HepG2 (cell line): Measurements from ENCODE around the gene STK32C. TPM values are rescaled to one million over a fixed set of nuclear protein-coding genes. Genes with fewer than 3 reads are reported as not detected.

Experiments used
- ATAC-seq: fragments of 200-7000 bp; cut with Tn5 transposase; 3 replicates; pipeline ENCODE4 v1.9.1; 2020; ENCODE audit warnings: mild to moderate bottlenecking, moderate library complexity
- BruUV-seq: library from RNA; stranded (reverse); fragments of 400-500 nt; replicated peaks from 2 replicates; lab custom pipeline; 2021; lab: Mats Ljungman, UMichigan
- CTCF ChIA-PET: fragments of 300-600 bp; formaldehyde crosslinking; extraction: SDS; loops from one replicate; lab custom pipeline; 2021; ENCODE audit warnings: low total read pairs, inconsistent platforms, low intra/inter-chr PET ratio; lab: Yijun Ruan, JAX
- POLR2A ChIA-PET: fragments of 350-600 bp; sonication (Branson Sonifier 250); formaldehyde crosslinking; loops from one replicate; lab custom pipeline; 2020; ENCODE audit warnings: antibody characterized with exemption, inconsistent platforms; lab: Yijun Ruan, JAX
- DNase-seq: peaks from one replicate; pipeline ENCODE4 v3.0.0-alpha.2; 2015; ENCODE audit warnings: low spot score
- FAIRE-seq: peaks from 3 replicates; lab custom pipeline; 2011; peaks lifted over from hg19 to GRCh38; lab: Jason Lieb, UNC
- H2AFZ ChIP-seq: one replicate; pipeline ENCODE4 v1.6.1; 2011; ENCODE audit warnings: low read length, inconsistent platforms
- H3K27ac ChIP-seq: fragments of 300-600 bp; 3 replicates; pipeline ENCODE4 v1.8.0; 2011; ENCODE audit warnings: mixed run types, mild to moderate bottlenecking, mixed read lengths, low read length, inconsistent platforms; ENCODE audit not compliant: insufficient read depth; ENCODE audit errors: extremely low read length
- H3K27me3 ChIP-seq, 2 experiments: fragments of 200-600 bp in 1 of 2; 2 replicates in 1 of 2; 3 replicates in 1 of 2; pipeline versions ENCODE4 v1.6.0 to v1.8.0; 2011; ENCODE audit warnings: low read length in 2 of 2, mild to moderate bottlenecking in 2 of 2, moderate library complexity in 2 of 2, inconsistent platforms in 1 of 2; ENCODE audit not compliant: insufficient read depth in 2 of 2, control insufficient read depth in 1 of 2
- H3K36me3 ChIP-seq, 2 experiments: fragments of 200-600 bp in 1 of 2; replicated peaks in 1 of 2; 2 replicates in 1 of 2; 3 replicates in 1 of 2; pipeline versions ENCODE4 v1.5.1 to v1.8.0; 2011; ENCODE audit warnings: low read length in 2 of 2, inconsistent platforms in 1 of 2; ENCODE audit not compliant: insufficient read depth in 2 of 2, control insufficient read depth in 1 of 2
- H3K4me1 ChIP-seq: 2 replicates; pipeline ENCODE4 v1.5.1; 2012; ENCODE audit warnings: low read length, inconsistent platforms; ENCODE audit not compliant: insufficient read depth
- H3K4me2 ChIP-seq: 2 replicates; pipeline ENCODE4 v1.6.0; 2011; ENCODE audit warnings: low read depth, low read length, inconsistent platforms
- H3K4me3 ChIP-seq, 3 experiments: fragments of 200-600 bp in 1 of 3; sonication (generic), shearing (Covaris generic) in 1 of 3; replicated peaks in 1 of 3; 2 replicates each; pipeline ENCODE4 v1.5.1; 2011 to 2016; ENCODE audit warnings: low read length in 3 of 3, inconsistent platforms in 2 of 3, low read depth in 2 of 3, mild to moderate bottlenecking in 2 of 3, control low read depth in 1 of 3, mixed read lengths in 1 of 3; ENCODE audit not compliant: insufficient read depth in 1 of 3
- H3K79me2 ChIP-seq: one replicate; pipeline ENCODE4 v1.6.1; 2011; ENCODE audit warnings: low read length, inconsistent platforms; ENCODE audit not compliant: insufficient read depth
- H3K9ac ChIP-seq: 2 replicates; pipeline ENCODE4 v1.6.0; 2011; ENCODE audit warnings: mild to moderate bottlenecking, low read depth, low read length, inconsistent platforms; ENCODE audit not compliant: insufficient read depth
- H3K9me3 ChIP-seq: 2 replicates; pipeline ENCODE4 v1.5.1; 2012; ENCODE audit warnings: mild to moderate bottlenecking, low read length
- H4K20me1 ChIP-seq: 2 replicates; pipeline ENCODE4 v1.6.0; 2011; ENCODE audit warnings: inconsistent platforms, mild to moderate bottlenecking, low read length, moderate library complexity; ENCODE audit not compliant: insufficient read depth
- BCLAF1 ChIP-seq: fragments of 450-650 bp; IDR thresholded peaks from 2 replicates; pipeline ENCODE4 v1.6.1; 2017; ENCODE audit warnings: mild to moderate bottlenecking
- CHCHD3 ChIP-seq: sonication (generic); formaldehyde crosslinking; IDR thresholded peaks from 2 replicates; pipeline ENCODE4 v1.8.0; 2022; ENCODE audit warnings: mild to moderate bottlenecking, missing genetic modification reagents, moderate library complexity
- DNMT1 ChIP-seq: sonication (generic); formaldehyde crosslinking; IDR thresholded peaks from 2 replicates; pipeline ENCODE4 v1.5.1; 2020; ENCODE audit warnings: mild to moderate bottlenecking, missing genetic modification reagents
- HHEX ChIP-seq: IDR thresholded peaks from 2 replicates; pipeline ENCODE4 v1.6.1; 2016; ENCODE audit warnings: control low read depth
- HMGXB3 ChIP-seq: sonication (generic); formaldehyde crosslinking; IDR thresholded peaks from 2 replicates; pipeline ENCODE4 v1.4.0; 2020; ENCODE audit warnings: missing genetic modification reagents, borderline replicate concordance
- HNF4A ChIP-seq: sonication (generic); formaldehyde crosslinking; IDR thresholded peaks from 2 replicates; pipeline ENCODE4 v1.4.0; 2020; ENCODE audit warnings: missing genetic modification reagents
- MEIS1 ChIP-seq: sonication (generic); formaldehyde crosslinking; IDR thresholded peaks from 2 replicates; pipeline ENCODE4 v1.9.0; 2021; ENCODE audit warnings: mild to moderate bottlenecking, missing genetic modification reagents, moderate library complexity, borderline replicate concordance
- NFYC ChIP-seq: IDR thresholded peaks from 2 replicates; pipeline ENCODE4 v1.6.1; 2016; ENCODE audit warnings: missing genetic modification reagents, missing compliant biosample characterization
- PRDM10 ChIP-seq: sonication (generic); formaldehyde crosslinking; IDR thresholded peaks from 2 replicates; pipeline ENCODE4 v1.4.0; 2020; ENCODE audit warnings: low read depth, missing genetic modification reagents
- ZBTB21 ChIP-seq: sonication (generic); formaldehyde crosslinking; IDR thresholded peaks from 2 replicates; pipeline ENCODE4 v1.4.0; 2020; ENCODE audit warnings: missing genetic modification reagents
- WGBS: methylation state at CpG from one replicate; pipeline ENCODE4 v1.1.6; 2017; ENCODE audit warnings: low lambda C conversion rate; 5-methylcytosine and 5-hydroxymethylcytosine counted together
- in situ Hi-C: cut with HindIII; loops from 2 replicates; pipeline ENCODE4 v1.10.0; 2017; ENCODE audit warnings: low pct_unique_long_range_greater_than_20kb; ENCODE audit not compliant: extremely low pct_ligation_motif_present
- intact Hi-C: fragments of 100-400 bp; cut with micrococcal nuclease; formaldehyde crosslinking; loops from one replicate; pipeline ENCODE4 v1.10.0; 2022; ENCODE audit not compliant: unreplicated experiment
- polyA plus RNA-seq, 8 experiments: library from polyadenylated mRNA; depleted of rRNA in 3 of 8; stranded (reverse) in 7 of 8; unstranded in 1 of 8; fragments of >200 nt; fragmentation: Illumina TruSeq in 4 of 8; extraction: Trizol in 4 of 8; gene quantifications; 2 replicates each; pipeline versions ENCODE4 v1.2.1 to v1.2.3, GENCODE V29; 2011 to 2016; ENCODE audit warnings: low read depth in 4 of 8, missing spikeins in 1 of 8, mixed read lengths in 1 of 8; ENCODE audit not compliant: insufficient read depth in 1 of 8
- total RNA-seq, 5 experiments: library from RNA; depleted of rRNA; stranded (reverse); fragments of >200 nt; fragmentation: Illumina TruSeq; extraction: Trizol; gene quantifications; 2 replicates each; pipeline ENCODE4 v1.2.3, GENCODE V29; 2016; ENCODE audit warnings: low read depth in 1 of 5

STK32C gene
- total and polyA plus RNA-seq, 2 of the 13 experiments (the other 11 are each of a cell fraction or from before 2014, with no cell fraction given) = 10.9 to 19.4 TPM

- TF ChIP-seq HMGXB3 (CRISPR knock-in tag) = no peak
- TF ChIP-seq HHEX (CRISPR knock-in tag) = no peak
Measured at GRCh38 chr10:132246296-132246695, 61.5 kb downstream of the STK32C start (continued).

GRCh38 chr10:132245056-132245455 lies 62.7 kb downstream of the STK32C start:
- Histone ChIP-seq H3K4me1 (peaks cover 4% of the 10 kb centered on the region; the same call in 1 of the 2 replicates), H3K36me3 (no peaks in the 10 kb centered on the region), H3K9me3 (no peaks in the 10 kb centered on the region), H3K27ac (no peak overlapping the region), H3K9ac (no peak overlapping the region), H3K79me2 (no peaks in the 10 kb centered on the region), H3K4me2 (no peak overlapping the region), H2AFZ (no peak overlapping the region), H4K20me1 (no peaks in the 10 kb centered on the region), H3K4me3 (no peak overlapping the region), H3K27me3 (no peaks in the 10 kb centered on the region)
- no TSS peak for BruUV-seq
- 94% methylated on average over 14 of the region's 14 CpGs for WGBS
- ATAC-seq (no peak), FAIRE-seq (no peak), DNase-seq (no peak)
- CTCF ChIA-PET = no interaction called here
- in situ Hi-C loops = no loop called here
- intact Hi-C loops = no loop called here
- POLR2A ChIA-PET = no interaction called here
- no peak for TF ChIP-seq DNMT1
- no peak for TF ChIP-seq BCLAF1
- TF ChIP-seq ZBTB21 (CRISPR knock-in tag) = no peak
- TF ChIP-seq PRDM10 (CRISPR knock-in tag) = no peak
- no peak for TF ChIP-seq NFYC (CRISPR knock-in tag)
- no peak for TF ChIP-seq MEIS1 (CRISPR knock-in tag)
- TF ChIP-seq CHCHD3 (CRISPR knock-in tag) = no peak
- TF ChIP-seq HNF4A (CRISPR knock-in tag) = no peak
